ENCODE results near the gene ZNF202.

Gene ZNF202

GRCh38 chr11:123683428-123684170 lies 57.9 kb downstream of the ZNF202 start:
- DNase-seq (ENCODE audit: low read depth in 2 of 2) = no peak

GRCh38 chr11:123682696-123683410 lies 58.6 kb downstream of the ZNF202 start:
- DNase-seq (ENCODE audit: low read depth in 2 of 2) = no peak

GRCh38 chr11:123681030-123681429 lies 60.4 kb downstream of the ZNF202 start:
- no peak for DNase-seq (ENCODE audit: low read depth in 2 of 2)

- DNase-seq (ENCODE audit: low read depth in 2 of 2) = no peak
These were observed 63.2 kb downstream of the ZNF202 start for GRCh38 chr11:123678246-123678645.

GRCh38 chr11:123677510-123677909 lies 64.0 kb downstream of the ZNF202 start:
- no peak for DNase-seq (ENCODE audit: low read depth in 2 of 2)

- no peak for DNase-seq (ENCODE audit: low read depth in 2 of 2)
These were observed 67.2 kb downstream of the ZNF202 start for GRCh38 chr11:123674297-123674696.

Data from activated CD4-positive, alpha-beta T cell treated with anti-CD3 and anti-CD28 coated beads for 24 hours (primary cell).